Activated CD4-positive, alpha-beta T cell treated with anti-CD3 and anti-CD28 coated beads for 4 hours (primary cell): ENCODE data around the gene EXO1.

ENCODE experiments used
- DNase-seq, 2 donors: peaks; one replicate each; pipeline ENCODE4 v3.0.0-alpha.2; 2020

The EXO1 gene

DNA sequence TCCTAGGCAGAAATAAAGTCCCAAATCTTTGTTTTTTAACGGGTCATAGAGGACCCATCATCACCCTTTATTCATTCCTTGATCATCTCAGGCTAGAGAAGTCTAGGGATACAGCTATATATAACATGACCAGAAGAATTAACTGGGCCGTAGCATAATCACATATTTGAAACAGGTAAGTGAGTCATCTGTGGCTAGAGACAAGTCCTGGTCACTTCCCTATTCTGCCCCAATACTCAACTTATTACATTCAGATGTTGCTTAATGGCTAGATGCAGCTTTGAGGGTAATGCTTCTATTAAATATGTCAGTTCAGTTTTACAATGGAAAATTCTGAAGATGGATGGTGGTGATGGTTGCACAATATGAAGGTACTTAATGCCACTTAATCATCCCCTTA, 47.0 kb downstream of the EXO1 start:
- DNase-seq: no peak

GRCh38 chr1:241896670-241896962, 48.6 kb downstream of the EXO1 start:
- DNase-seq: no peak

GRCh38 chr1:241899210-241899609, 51.2 kb downstream of the EXO1 start:
- DNase-seq: no peak

GRCh38 chr1:241900381-241900780, 52.4 kb downstream of the EXO1 start:
- DNase-seq: no peak

- DNase-seq: no peak
Measured at GRCh38 chr1:241902391-241903065, 54.5 kb downstream of the EXO1 start.

DNA sequence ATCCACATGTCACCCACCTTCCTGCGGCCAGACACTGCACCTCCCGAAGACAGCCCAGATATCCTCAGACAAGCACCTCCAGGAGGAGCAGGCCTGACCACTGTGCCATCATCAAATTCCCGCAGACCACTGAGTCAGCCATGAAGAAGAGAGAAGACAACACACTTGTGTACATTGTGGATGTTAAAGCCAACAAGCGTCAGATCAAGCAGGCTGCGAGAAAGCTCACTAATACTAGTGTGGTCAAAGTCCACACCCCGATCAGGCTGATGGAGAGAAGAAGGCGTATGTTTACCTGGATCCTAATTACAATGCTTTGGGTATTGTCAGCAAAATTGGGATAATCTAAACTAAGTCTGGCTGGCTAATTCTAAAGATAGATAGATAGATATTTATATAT, 68.2 kb downstream of the EXO1 start:
- DNase-seq: no peak

DNA sequence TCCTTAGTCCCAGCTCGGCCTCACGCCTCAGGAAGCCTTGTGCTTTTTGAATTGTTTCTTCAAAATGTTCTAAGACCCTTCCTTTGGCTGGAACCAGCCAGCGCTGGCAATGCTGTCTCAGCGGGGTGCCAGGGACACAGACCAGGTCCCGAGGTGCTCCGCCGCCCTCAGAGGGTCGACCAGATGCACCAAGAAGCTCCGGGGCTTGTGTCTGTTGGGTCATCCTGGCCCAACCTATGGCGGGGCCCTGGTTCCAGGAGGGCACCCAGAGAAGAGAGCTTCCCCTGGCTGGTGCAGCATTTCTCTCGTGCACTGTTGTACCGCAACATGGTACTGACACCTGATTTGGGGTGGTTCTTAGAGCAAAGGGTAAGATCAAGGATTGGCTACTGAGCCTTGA, 69.5 kb downstream of the EXO1 start:
- DNase-seq: no peak

GRCh38 chr1:241918879-241919278, 70.9 kb downstream of the EXO1 start:
- no peak for DNase-seq

- no peak for DNase-seq
Measured at GRCh38 chr1:241924080-241924808, 76.2 kb downstream of the EXO1 start.

- no peak for DNase-seq
Measured at GRCh38 chr1:241926141-241926540, 78.1 kb downstream of the EXO1 start.

GRCh38 chr1:241927321-241927720, 79.3 kb downstream of the EXO1 start:
- DNase-seq: no peak

DNA sequence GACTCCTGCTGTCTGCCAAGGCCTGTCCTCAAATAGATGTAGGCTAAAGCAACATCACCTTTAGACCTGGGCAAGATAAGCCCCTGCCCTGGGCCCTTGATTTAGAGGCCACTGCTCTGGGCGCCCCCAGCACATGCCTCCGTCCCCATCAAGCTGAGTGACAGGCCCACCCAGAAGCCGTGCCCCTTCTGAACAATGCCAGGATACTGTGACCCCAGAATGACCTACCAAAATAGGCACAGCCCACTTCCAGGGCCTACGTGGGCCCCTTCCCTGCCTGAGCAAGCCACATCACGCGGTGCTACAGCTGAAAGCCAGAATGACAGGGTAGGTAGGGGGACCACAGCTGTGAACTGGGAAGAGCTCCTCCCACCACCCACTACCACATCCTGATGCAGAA, 84.8 kb downstream of the EXO1 start:
- no peak for DNase-seq

DNA sequence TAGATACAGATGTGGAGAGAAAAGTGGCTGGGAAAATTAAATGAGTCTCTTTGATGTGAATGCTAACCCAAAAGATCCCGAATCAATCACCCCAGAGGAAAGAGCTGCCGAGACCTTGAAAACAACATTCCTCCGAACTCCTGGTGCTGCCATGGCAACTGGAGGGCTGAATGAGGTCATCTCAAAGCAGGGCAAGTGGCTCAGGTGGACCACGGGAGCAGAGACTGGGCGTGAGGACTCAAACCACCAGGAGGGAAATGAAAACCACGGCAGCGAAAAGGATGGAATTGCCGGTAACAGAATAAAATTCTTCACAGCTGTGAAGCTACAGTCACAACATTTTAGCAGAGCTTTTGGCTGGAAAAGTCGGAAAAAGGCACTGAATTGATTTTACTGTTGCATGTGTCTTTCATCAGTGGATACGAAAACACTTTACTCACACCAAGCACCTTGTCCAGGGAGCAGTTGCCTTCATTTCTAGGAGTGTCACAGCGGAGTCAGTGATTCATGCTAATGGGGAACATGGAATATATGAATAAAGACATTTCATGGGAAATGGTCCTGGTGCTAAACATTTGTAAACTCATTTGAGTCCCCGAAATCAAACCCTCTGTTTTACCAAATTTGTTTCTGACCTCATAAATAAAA, 86.3 kb downstream of the EXO1 start:
- no peak for DNase-seq

DNA sequence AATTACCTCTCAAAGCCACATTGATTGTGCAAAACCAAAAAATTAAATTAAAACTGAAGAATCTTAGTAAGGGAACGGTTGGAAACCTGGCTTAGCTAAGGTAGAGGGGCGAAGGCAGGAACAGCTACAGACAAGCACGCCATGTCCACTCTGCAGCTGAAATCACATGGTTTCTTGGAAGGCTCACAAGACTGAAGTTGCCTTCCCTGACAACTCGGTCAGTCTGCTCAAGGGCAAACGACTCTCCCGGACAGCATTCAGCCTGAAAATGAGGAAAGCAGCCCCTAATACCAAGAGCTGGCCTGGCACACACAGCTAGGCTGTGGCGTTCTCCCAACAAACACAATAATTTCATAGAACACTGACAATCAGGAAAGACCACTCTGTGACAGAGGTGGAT, 86.9 kb downstream of the EXO1 start:
- no peak for DNase-seq
